Type B pancreatic cell (in vitro differentiated cells): ENCODE measurements around the gene SH3TC2. TPM values are rescaled to one million over a fixed set of nuclear protein-coding genes. Genes with fewer than 3 reads are reported as not detected.

Source experiments
- DNase-seq: peaks from one replicate; pipeline ENCODE4 v3.0.0; 2021; ENCODE audit warnings: mixed read lengths; ENCODE audit not compliant: unreplicated experiment; ENCODE audit errors: extremely low spot score
- H3K27ac Mint-ChIP-seq: 2 replicates; pipeline ENCODE4 v1.8.0; 2021; ENCODE audit warnings: mild to moderate bottlenecking, mixed read lengths
- H3K27me3 Mint-ChIP-seq: 2 replicates; pipeline ENCODE4 v1.8.0; 2021; ENCODE audit warnings: mixed read lengths
- H3K36me3 Mint-ChIP-seq: 2 replicates; pipeline ENCODE4 v1.8.0; 2021; ENCODE audit warnings: mixed read lengths
- H3K4me1 Mint-ChIP-seq: one replicate; pipeline ENCODE4 v1.8.0; 2021; ENCODE audit warnings: mixed read lengths; ENCODE audit not compliant: unreplicated experiment
- H3K4me3 Mint-ChIP-seq: 2 replicates; pipeline ENCODE4 v1.8.0; 2021; ENCODE audit warnings: mild to moderate bottlenecking, mixed read lengths
- H3K9me3 Mint-ChIP-seq: 2 replicates; pipeline ENCODE4 v1.8.0; 2021; ENCODE audit warnings: mixed read lengths
- CTCF ChIP-seq: fragments of 200-600 bp; sonication (generic); conservative IDR thresholded peaks from 2 replicates; pipeline ENCODE4 v1.5.0; 2021; ENCODE audit warnings: antibody characterized with exemption, mild to moderate bottlenecking
- total RNA-seq: library from RNA; stranded (reverse); gene quantifications from 2 replicates; pipeline ENCODE4 v1.2.1, GENCODE V29; 2021; ENCODE audit warnings: low replicate concordance

The SH3TC2 gene
- total RNA-seq, 1 donor from 2014 or later, result 8.6 TPM

GRCh38 chr5:149030838-149031397 lies 31.9 kb downstream of the SH3TC2 start:
- no peak for TF ChIP-seq CTCF
- Mint-ChIP-seq H3K27me3 (peaks cover 3% of the 10 kb centered on the region), H3K4me1 (peaks cover 11% of the 10 kb centered on the region), H3K27ac (peak overlapping the region; percentile 64), H3K36me3 (no peaks in the 10 kb centered on the region), H3K9me3 (peaks cover 5% of the 10 kb centered on the region), H3K4me3 (no peak overlapping the region)
- DNase-seq, result no peak

GRCh38 chr5:149030392-149030791 lies 32.5 kb downstream of the SH3TC2 start:
- H3K4me3 Mint-ChIP-seq, result no peak overlapping the region
- H3K4me1 Mint-ChIP-seq, result peaks cover 11% of the 10 kb centered on the region
- TF ChIP-seq CTCF, result no peak
- H3K27me3 Mint-ChIP-seq, result peaks cover 3% of the 10 kb centered on the region
- no peak for DNase-seq
- peak overlapping the region; percentile 64 for H3K27ac Mint-ChIP-seq
- H3K9me3 Mint-ChIP-seq, result peaks cover 5% of the 10 kb centered on the region
- no peaks in the 10 kb centered on the region for H3K36me3 Mint-ChIP-seq

GRCh38 chr5:149028984-149029383 lies 33.9 kb downstream of the SH3TC2 start:
- no peak overlapping the region for H3K27ac Mint-ChIP-seq
- peaks cover 9% of the 10 kb centered on the region for H3K4me1 Mint-ChIP-seq
- H3K27me3 Mint-ChIP-seq, result peaks cover 2% of the 10 kb centered on the region
- H3K9me3 Mint-ChIP-seq, result peaks cover 5% of the 10 kb centered on the region
- H3K36me3 Mint-ChIP-seq, result no peaks in the 10 kb centered on the region
- H3K4me3 Mint-ChIP-seq, result no peak overlapping the region
- TF ChIP-seq CTCF, result no peak
- DNase-seq, result no peak

GRCh38 chr5:149028161-149028560 lies 34.7 kb downstream of the SH3TC2 start:
- Mint-ChIP-seq H3K4me1 (peaks cover 9% of the 10 kb centered on the region), H3K27ac (no peak overlapping the region), H3K36me3 (no peaks in the 10 kb centered on the region), H3K9me3 (peaks cover 5% of the 10 kb centered on the region), H3K4me3 (no peak overlapping the region), H3K27me3 (peaks cover 2% of the 10 kb centered on the region)
- DNase-seq, result no peak
- TF ChIP-seq CTCF, result no peak

DNA sequence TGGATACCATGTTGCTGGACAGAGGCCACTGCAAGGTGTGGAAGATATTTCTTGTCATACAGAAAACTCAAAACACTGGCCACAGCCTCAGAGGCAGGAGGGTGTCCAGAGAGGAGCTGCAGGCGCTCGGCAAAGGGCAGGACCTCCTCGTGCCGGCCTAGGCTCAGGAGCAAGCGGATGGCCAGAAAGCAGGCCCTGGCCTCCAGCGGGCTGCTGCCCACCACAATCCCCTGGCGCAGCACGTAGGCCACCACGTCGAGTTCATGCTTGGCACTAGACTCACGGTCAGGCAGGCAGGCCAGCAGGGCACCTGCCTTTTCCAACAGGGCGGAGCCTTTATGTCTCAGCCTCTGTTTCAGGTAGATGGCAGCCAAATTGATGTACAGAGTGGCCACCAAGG lies 35.2 kb downstream of the SH3TC2 start:
- Mint-ChIP-seq H3K9me3 (peaks cover 5% of the 10 kb centered on the region), H3K27ac (no peak overlapping the region), H3K4me3 (no peak overlapping the region), H3K36me3 (no peaks in the 10 kb centered on the region), H3K27me3 (peaks cover 2% of the 10 kb centered on the region), H3K4me1 (peaks cover 9% of the 10 kb centered on the region)
- DNase-seq, result no peak
- no peak for TF ChIP-seq CTCF

DNA sequence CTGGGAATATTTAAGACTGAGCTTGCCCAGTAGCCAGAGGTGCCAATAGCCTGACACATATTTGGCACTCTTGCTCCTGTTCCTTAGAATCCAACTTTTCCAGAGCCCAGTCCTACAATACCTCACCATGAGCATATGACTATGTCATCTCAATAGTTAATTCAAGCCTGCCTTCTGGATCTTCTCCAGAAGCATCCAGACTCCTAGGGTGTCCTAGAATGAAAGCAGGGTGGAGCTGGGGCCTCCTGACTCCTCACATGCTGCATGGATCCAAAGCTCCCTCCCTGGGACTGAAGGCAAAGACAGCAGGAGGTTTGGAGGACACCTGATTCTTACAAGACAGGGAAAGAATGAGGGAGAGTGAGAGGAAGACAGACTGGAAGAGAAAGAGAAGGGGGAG lies 37.9 kb downstream of the SH3TC2 start:
- DNase-seq, result no peak
- Mint-ChIP-seq H3K4me3 (no peak overlapping the region), H3K27me3 (peaks cover 2% of the 10 kb centered on the region), H3K9me3 (no peaks in the 10 kb centered on the region), H3K27ac (no peak overlapping the region), H3K36me3 (no peaks in the 10 kb centered on the region), H3K4me1 (peaks cover 10% of the 10 kb centered on the region)
- TF ChIP-seq CTCF, result no peak
